Omental fat pad (tissue), 4 donors: Measurements from ENCODE around the gene RAB15. TPM values are rescaled to one million over a fixed set of nuclear protein-coding genes. Genes with fewer than 3 reads are reported as not detected.

ENCODE experiments used
- ATAC-seq: fragments of 150-250 bp; one replicate; pipeline ENCODE4 v1.9.1; 2016; ENCODE audit warnings: mild to moderate bottlenecking, moderate library complexity; ENCODE audit not compliant: low FRiP score
- DNase-seq: peaks from one replicate; pipeline ENCODE4 v3.0.0-alpha.2; 2019; ENCODE audit warnings: low spot score
- CTCF ChIP-seq, 3 donors: fragments of 450-650 bp; IDR thresholded peaks; one replicate each; pipeline ENCODE4 v1.5.1; 2016 to 2017; ENCODE audit warnings: antibody characterized with exemption in 3 of 3, mild to moderate bottlenecking in 3 of 3, moderate library complexity in 2 of 3
- total RNA-seq, 4 donors: library from RNA; depleted of rRNA; stranded (reverse); fragments of >200 nt; gene quantifications; one replicate each; pipeline ENCODE4 v1.1.0, GENCODE V29; 2016

Gene RAB15
- total RNA-seq, 4 donors from 2014 or later: 1.6 to 3.8 (median 2.4) TPM

GRCh38 chr14:64927031-64927430, 45.1 kb downstream of the RAB15 start:
- no peak for TF ChIP-seq CTCF (IDR thresholded peaks at IDR 0.05)
- ATAC-seq: no peak
- DNase-seq: no peak

GRCh38 chr14:64926398-64926995, 45.6 kb downstream of the RAB15 start:
- no peak for ATAC-seq
- TF ChIP-seq CTCF (IDR thresholded peaks at IDR 0.05): no peak
- no peak for DNase-seq

GRCh38 chr14:64923015-64923414, 49.1 kb downstream of the RAB15 start:
- ATAC-seq (no peak), DNase-seq (no peak)
- no peak for TF ChIP-seq CTCF (IDR thresholded peaks at IDR 0.05)

- no peak for TF ChIP-seq CTCF (IDR thresholded peaks at IDR 0.05)
- DNase-seq (no peak), ATAC-seq (no peak)
These were observed 51.7 kb downstream of the RAB15 start for GRCh38 chr14:64920465-64920864.

- DNase-seq (no peak), ATAC-seq (no peak)
- no peak for TF ChIP-seq CTCF (IDR thresholded peaks at IDR 0.05)
These were observed 52.5 kb downstream of the RAB15 start for GRCh38 chr14:64919618-64920017.

- no peak for TF ChIP-seq CTCF (IDR thresholded peaks at IDR 0.05)
- DNase-seq (no peak), ATAC-seq (no peak)
These were observed 52.9 kb downstream of the RAB15 start for GRCh38 chr14:64919215-64919614.

- no peak for ATAC-seq
- DNase-seq: no peak
- TF ChIP-seq CTCF (IDR thresholded peaks at IDR 0.05): no peak
These were observed 53.9 kb downstream of the RAB15 start for GRCh38 chr14:64918216-64918615.
